ENCODE data around the gene DNAH14. TPM values are rescaled to one million over a fixed set of nuclear protein-coding genes. Genes with fewer than 3 reads are reported as not detected.

The DNAH14 gene
- total and polyA plus RNA-seq, 2 of the 13 experiments (the other 11 are each of a cell fraction or from before 2014, with no cell fraction given), result 4.5 to 27.5 TPM

GRCh38 chr1:225396357-225396756 lies 466.9 kb downstream of the DNAH14 start:
- WGBS (ENCODE audit: low lambda C conversion rate), result 92% methylated on average over 2 of the region's 2 CpGs
- peaks cover 0 to 16% of the 10 kb centered on the region in 2 experiments for H3K36me3 ChIP-seq (replicated peaks in 1 of 2; ENCODE audit: control insufficient read depth in 1 of 2, insufficient read depth in 2 of 2, low read length in 2 of 2)
- ATAC-seq, result no peak

More at GRCh38 chr1:225396357-225396756, 466.9 kb downstream of the DNAH14 start:
- Histone ChIP-seq H3K9me3 (ENCODE audit: low read length) (no peaks in the 10 kb centered on the region), H3K9ac (ENCODE audit: insufficient read depth, low read depth, low read length) (no peak overlapping the region), H3K79me2 (ENCODE audit: insufficient read depth, low read length) (no peaks in the 10 kb centered on the region), H3K4me1 (ENCODE audit: insufficient read depth, low read length) (no peaks in the 10 kb centered on the region), H3K4me3 (replicated peaks in 1 of 3; ENCODE audit: insufficient read depth in 1 of 3, low read depth in 2 of 3, low read length in 3 of 3) (no peak overlapping the region), H4K20me1 (ENCODE audit: insufficient read depth, low read length) (no peaks in the 10 kb centered on the region), H2AFZ (ENCODE audit: low read length) (no peak overlapping the region), H3K27me3 (ENCODE audit: control insufficient read depth in 1 of 2, insufficient read depth in 2 of 2, low read length in 2 of 2) (no peaks in the 10 kb centered on the region), H3K4me2 (ENCODE audit: low read depth, low read length) (no peak overlapping the region), H3K27ac (ENCODE audit: extremely low read length, insufficient read depth, low read length) (no peak overlapping the region)
- ChIA-PET POLR2A (no interaction called here), CTCF (ENCODE audit: low intra/inter-chr PET ratio, low total read pairs) (no interaction called here)
- in situ Hi-C loops (cut with HindIII; ENCODE audit: extremely low pct_ligation_motif_present, low pct_unique_long_range_greater_than_20kb), result no loop called here
- intact Hi-C loops (cut with micrococcal nuclease; ENCODE audit: unreplicated experiment), result no loop called here
- no TSS peak for BruUV-seq (replicated peaks)
- FAIRE-seq (no peak), DNase-seq (ENCODE audit: low spot score) (no peak)
- TF ChIP-seq NR3C1 (CRISPR knock-in tag; IDR thresholded peaks at IDR 0.05), result no peak
- TF ChIP-seq TBP (CRISPR knock-in tag; IDR thresholded peaks at IDR 0.05), result no peak
- no peak for TF ChIP-seq ZNF609 (CRISPR knock-in tag; IDR thresholded peaks at IDR 0.05; ENCODE audit: borderline replicate concordance)
- no peak for TF ChIP-seq ZNF766 (CRISPR knock-in tag; IDR thresholded peaks at IDR 0.05; ENCODE audit: borderline replicate concordance)
- TF ChIP-seq ZNF556 (CRISPR knock-in tag; IDR thresholded peaks at IDR 0.05; ENCODE audit: borderline replicate concordance), result no peak
- no peak for TF ChIP-seq NR0B2 (CRISPR knock-in tag; IDR thresholded peaks at IDR 0.05)
- TF ChIP-seq NFKBIZ (CRISPR knock-in tag; IDR thresholded peaks at IDR 0.05), result no peak
- TF ChIP-seq ZBTB33 (CRISPR knock-in tag; IDR thresholded peaks at IDR 0.05), result no peak
- TF ChIP-seq NFE2 (CRISPR knock-in tag; IDR thresholded peaks at IDR 0.05), result no peak
- TF ChIP-seq POGK (CRISPR knock-in tag; conservative IDR thresholded peaks at IDR 0.05), result no peak
